GM19328 (cell line): ENCODE measurements around the gene ZNF700.
"Not testable (repeated sequence)": the region's sequence is repeated elsewhere in the genome, so short reads cannot be mapped to it uniquely, and the experiment has no call there.

ENCODE experiments used
- ATAC-seq: cut with Tn5 transposase; IDR thresholded peaks from one replicate; pipeline ENCODE4 v1.9.1; 2021; ENCODE audit warnings: mild to moderate bottlenecking, moderate library complexity; ENCODE audit not compliant: unreplicated experiment

ZNF700 gene

GRCh38 chr19:11924886-11925650 lies at the start of gene ZNF700:
TSS of gene ZNF700 (plus strand) at chr19:11925107. CDS start at chr19:11925211, 104 bp downstream.
- peak; percentile 85 for ATAC-seq

- ATAC-seq = not testable (repeated sequence)
Measured at GRCh38 chr19:11879687-11880266, 45.1 kb upstream of the ZNF700 start.

- ATAC-seq = no peak
Measured at GRCh38 chr19:11880598-11880997, 44.3 kb upstream of the ZNF700 start.

GRCh38 chr19:11881151-11881800 lies 43.6 kb upstream of the ZNF700 start:
- no peak for ATAC-seq

- ATAC-seq = no peak
Measured at GRCh38 chr19:11882606-11883005, 42.3 kb upstream of the ZNF700 start.

- ATAC-seq = no peak
Measured at GRCh38 chr19:11887234-11887610, 37.7 kb upstream of the ZNF700 start.

- ATAC-seq = no peak
Measured at GRCh38 chr19:11887611-11888531, 37.0 kb upstream of the ZNF700 start, which contains the start of gene ZNF69. TSS of gene ZNF69 (plus strand) at chr19:11887782. CDS start at chr19:11887924, 142 bp downstream.

GRCh38 chr19:11889901-11890300 lies 35.0 kb upstream of the ZNF700 start:
- ATAC-seq = not testable (repeated sequence)

- no peak for ATAC-seq
Measured at GRCh38 chr19:11890634-11891033, 34.3 kb upstream of the ZNF700 start.

GRCh38 chr19:11894851-11895250 lies 30.1 kb upstream of the ZNF700 start:
- ATAC-seq = no peak

GRCh38 chr19:11902228-11902627 lies 22.7 kb upstream of the ZNF700 start:
- no peak for ATAC-seq

GRCh38 chr19:11905928-11906327 lies 19.0 kb upstream of the ZNF700 start:
- no peak for ATAC-seq

GRCh38 chr19:11911937-11912336 lies 13.0 kb upstream of the ZNF700 start:
- not testable (repeated sequence) for ATAC-seq

GRCh38 chr19:11914417-11915051 lies 10.4 kb upstream of the ZNF700 start:
- ATAC-seq = not testable (repeated sequence)

- no peak for ATAC-seq
Measured at GRCh38 chr19:11921852-11922495, 2.9 kb upstream of the ZNF700 start.

- not testable (repeated sequence) for ATAC-seq
Measured at GRCh38 chr19:11925651-11926187, 812 bp downstream of the ZNF700 start.

- no peak for ATAC-seq
Measured at GRCh38 chr19:11927227-11927626, 2.3 kb downstream of the ZNF700 start.

GRCh38 chr19:11931051-11931450 lies 6.1 kb downstream of the ZNF700 start:
- ATAC-seq = no peak

- ATAC-seq = no peak
Measured at GRCh38 chr19:11931513-11931912, 6.6 kb downstream of the ZNF700 start.

GRCh38 chr19:11935829-11936228 lies 10.9 kb downstream of the ZNF700 start:
- not testable (repeated sequence) for ATAC-seq
